ENCODE measurements around the gene PECR.

DNA sequence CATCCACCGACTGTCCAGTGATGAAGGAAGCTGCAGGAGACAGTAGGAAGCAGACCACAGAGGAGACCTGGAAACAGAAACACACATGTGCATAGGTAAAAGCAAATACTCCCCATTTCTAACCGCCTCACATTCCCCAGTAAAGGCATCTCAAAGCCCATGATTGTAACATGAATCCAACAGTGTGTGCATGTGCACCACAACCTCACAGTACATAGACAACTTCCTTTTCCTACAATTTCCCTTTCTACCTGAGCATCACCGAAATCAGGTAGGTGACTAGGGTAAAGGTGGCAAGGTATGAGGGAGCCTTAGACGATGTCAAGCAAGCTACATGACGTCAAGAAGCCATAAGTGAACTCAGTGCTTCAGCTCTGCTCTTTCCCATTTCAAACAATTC lies 37.7 kb downstream of the PECR start:
- TF ChIP-seq POLR2A (IDR thresholded peaks at IDR 0.05; ENCODE audit: low read length) (no peak), GATA1 (IDR thresholded peaks at IDR 0.05; ENCODE audit: low read depth, low read length) (no peak)
